Measurements from ENCODE around the gene SND1.

- no peak for TF ChIP-seq HDGF (IDR thresholded peaks at IDR 0.05)
- TF ChIP-seq POLR2AphosphoS5 (IDR thresholded peaks at IDR 0.05; ENCODE audit: low read length) = no peak
- TF ChIP-seq SIN3A (IDR thresholded peaks at IDR 0.05; ENCODE audit: low read depth, low read length) = no peak
- TF ChIP-seq TAF1 (IDR thresholded peaks at IDR 0.05; ENCODE audit: borderline replicate concordance, low read depth, low read length) = no peak
- TF ChIP-seq CTCF (IDR thresholded peaks at IDR 0.05 in 2 of 3, conservative IDR thresholded peaks at IDR 0.05 in 1 of 3; ENCODE audit: control insufficient read depth in 2 of 3, extremely low read depth in 1 of 3, insufficient read depth in 1 of 3, low read depth in 3 of 3, low read length in 3 of 3) = no peak
- no peak for TF ChIP-seq ZNF274 (IDR thresholded peaks at IDR 0.05; ENCODE audit: insufficient read depth, insufficient read length)
- no peak for TF ChIP-seq POLR2A (IDR thresholded peaks at IDR 0.05; ENCODE audit: low read depth, low read length)
- no peak for TF ChIP-seq CHD1 (IDR thresholded peaks at IDR 0.05; ENCODE audit: low read depth, low read length)
- TF ChIP-seq NFYB (IDR thresholded peaks at IDR 0.05; ENCODE audit: insufficient read depth, low read depth, low read length) = no peak
- TF ChIP-seq NR2C1 (IDR thresholded peaks at IDR 0.05) = no peak
- no peak for TF ChIP-seq NBN (IDR thresholded peaks at IDR 0.05)
- TF ChIP-seq MAX (IDR thresholded peaks at IDR 0.05; ENCODE audit: low read depth, low read length) = no peak
- TF ChIP-seq ZNF217 (IDR thresholded peaks at IDR 0.05) = no peak
Observed at GRCh38 chr7:127894588-127894987, 242.6 kb downstream of the SND1 start.

Data from GM12878 (cell line).